Tibial nerve (tissue), 4 donors: ENCODE measurements around the gene EXOSC9.

Source experiments
- EP300 ChIP-seq, 2 donors: sonication (generic); formaldehyde crosslinking; IDR thresholded peaks; one replicate each; pipeline ENCODE4 v1.6.1; 2017; ENCODE audit warnings: antibody characterized with exemption in 2 of 2, mild to moderate bottlenecking in 1 of 2
- POLR2A ChIP-seq, 2 donors: fragments of 450-650 bp; IDR thresholded peaks; one replicate each; pipeline ENCODE4 v1.6.1; 2017; ENCODE audit warnings: antibody characterized with exemption in 2 of 2, mild to moderate bottlenecking in 2 of 2, moderate library complexity in 2 of 2
- TF ChIP-seq, protein P1 (sequence below), 5 experiments: fragments of 200-600 bp in 3 of 5; fragments of 450-650 bp in 2 of 5; sonication (generic) in 3 of 5; IDR thresholded peaks; one replicate each; pipeline ENCODE4 v1.5.1; 2016 to 2019; ENCODE audit warnings: antibody characterized with exemption in 5 of 5, mild to moderate bottlenecking in 3 of 5, moderate library complexity in 2 of 5

DNA sequence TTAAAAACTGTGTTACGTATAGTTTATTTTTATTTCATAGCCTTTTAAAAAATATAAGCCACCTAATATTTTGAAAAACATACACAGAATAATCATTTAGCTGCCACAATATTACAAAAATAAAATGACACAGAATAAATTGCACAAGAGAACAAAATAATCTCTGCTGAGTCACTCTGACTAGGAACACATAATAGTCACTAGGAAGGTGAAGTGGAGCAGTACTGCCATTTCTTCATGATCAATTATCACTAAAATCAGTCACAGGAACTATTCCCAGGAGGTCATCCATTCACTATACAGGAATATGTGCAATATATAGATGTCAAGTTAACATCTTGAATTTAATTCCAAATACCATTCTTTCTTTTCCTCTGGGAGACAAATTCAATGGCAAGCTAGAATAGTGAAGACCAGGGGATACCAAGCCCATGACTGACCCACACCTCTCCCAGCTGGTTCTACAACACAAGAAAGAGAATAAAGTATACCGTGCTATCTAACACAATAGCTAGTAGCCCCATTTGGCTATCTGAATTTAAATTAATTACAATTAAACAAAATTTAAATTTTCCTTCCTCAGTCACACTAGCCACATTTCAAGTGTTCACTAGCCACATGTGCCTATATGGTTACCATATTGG is 42.1 kb upstream of the EXOSC9 start:
- TF ChIP-seq, protein P1, sequence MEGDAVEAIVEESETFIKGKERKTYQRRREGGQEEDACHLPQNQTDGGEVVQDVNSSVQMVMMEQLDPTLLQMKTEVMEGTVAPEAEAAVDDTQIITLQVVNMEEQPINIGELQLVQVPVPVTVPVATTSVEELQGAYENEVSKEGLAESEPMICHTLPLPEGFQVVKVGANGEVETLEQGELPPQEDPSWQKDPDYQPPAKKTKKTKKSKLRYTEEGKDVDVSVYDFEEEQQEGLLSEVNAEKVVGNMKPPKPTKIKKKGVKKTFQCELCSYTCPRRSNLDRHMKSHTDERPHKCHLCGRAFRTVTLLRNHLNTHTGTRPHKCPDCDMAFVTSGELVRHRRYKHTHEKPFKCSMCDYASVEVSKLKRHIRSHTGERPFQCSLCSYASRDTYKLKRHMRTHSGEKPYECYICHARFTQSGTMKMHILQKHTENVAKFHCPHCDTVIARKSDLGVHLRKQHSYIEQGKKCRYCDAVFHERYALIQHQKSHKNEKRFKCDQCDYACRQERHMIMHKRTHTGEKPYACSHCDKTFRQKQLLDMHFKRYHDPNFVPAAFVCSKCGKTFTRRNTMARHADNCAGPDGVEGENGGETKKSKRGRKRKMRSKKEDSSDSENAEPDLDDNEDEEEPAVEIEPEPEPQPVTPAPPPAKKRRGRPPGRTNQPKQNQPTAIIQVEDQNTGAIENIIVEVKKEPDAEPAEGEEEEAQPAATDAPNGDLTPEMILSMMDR (IDR thresholded peaks at IDR 0.05), result no peak
- TF ChIP-seq POLR2A (IDR thresholded peaks at IDR 0.05) (no peak), EP300 (IDR thresholded peaks at IDR 0.05) (no peak)
